NB4 (cell line): Measurements from ENCODE around the gene JAKMIP1.

Experiments
- DNase-seq: peaks from one replicate; pipeline ENCODE4 v3.0.0; 2010; ENCODE audit warnings: low read depth
- H3K4me3 ChIP-seq: one replicate; pipeline ENCODE4 v1.5.1; 2011; ENCODE audit warnings: mild to moderate bottlenecking, low read depth, low read length, moderate library complexity
- CTCF ChIP-seq: IDR thresholded peaks from one replicate; pipeline ENCODE4 v1.5.1; 2012; ENCODE audit warnings: low read depth, low read length
- MYC ChIP-seq: IDR thresholded peaks from 2 replicates; pipeline ENCODE4 v1.6.1; 2011; ENCODE audit warnings: low read depth, low read length
- POLR2A ChIP-seq: IDR thresholded peaks from 2 replicates; pipeline ENCODE4 v1.6.1; 2011; ENCODE audit warnings: mild to moderate bottlenecking; ENCODE audit not compliant: insufficient read length; ENCODE audit errors: extremely low read depth
- TF ChIP-seq, protein P1 (sequence below): IDR thresholded peaks from 2 replicates; pipeline ENCODE4 v1.6.1; 2011; ENCODE audit warnings: low read depth, low read length

Gene JAKMIP1

DNA sequence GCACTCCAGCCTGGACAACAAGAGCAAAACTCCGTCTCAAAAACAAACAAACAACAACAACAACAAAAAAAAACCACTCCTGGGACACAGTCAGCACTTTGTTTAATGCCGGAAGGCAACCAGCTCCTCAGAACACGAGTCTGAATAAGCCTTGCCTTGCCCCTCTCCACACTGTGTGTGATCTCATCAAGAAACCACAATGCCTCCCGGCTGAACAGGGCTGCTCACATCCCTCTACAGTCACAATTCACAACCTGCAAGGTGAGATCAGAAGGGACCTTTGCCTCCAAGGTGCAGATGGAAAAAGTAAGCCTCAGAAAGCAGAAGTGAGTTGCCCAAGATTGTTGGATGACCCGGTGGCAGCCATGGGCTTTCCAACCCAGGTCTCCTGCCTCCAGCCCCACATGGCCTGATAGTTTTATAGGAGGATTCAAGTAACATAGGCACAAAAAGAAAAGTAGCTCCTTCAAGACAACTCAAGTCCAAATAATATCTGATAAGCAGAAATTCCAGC lies 80.8 kb downstream of the JAKMIP1 start:
- H3K4me3 ChIP-seq = no peak overlapping the region
- no peak for TF ChIP-seq CTCF
- TF ChIP-seq POLR2A = no peak
- TF ChIP-seq, protein P1, sequence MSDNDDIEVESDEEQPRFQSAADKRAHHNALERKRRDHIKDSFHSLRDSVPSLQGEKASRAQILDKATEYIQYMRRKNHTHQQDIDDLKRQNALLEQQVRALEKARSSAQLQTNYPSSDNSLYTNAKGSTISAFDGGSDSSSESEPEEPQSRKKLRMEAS = no peak
- no peak for TF ChIP-seq MYC
- no peak for DNase-seq

- no peak for DNase-seq
- TF ChIP-seq CTCF (no peak), MYC (no peak)
- TF ChIP-seq, protein P1 = no peak
Observed at GRCh38 chr4:6118201-6118600, 82.1 kb downstream of the JAKMIP1 start.

DNA sequence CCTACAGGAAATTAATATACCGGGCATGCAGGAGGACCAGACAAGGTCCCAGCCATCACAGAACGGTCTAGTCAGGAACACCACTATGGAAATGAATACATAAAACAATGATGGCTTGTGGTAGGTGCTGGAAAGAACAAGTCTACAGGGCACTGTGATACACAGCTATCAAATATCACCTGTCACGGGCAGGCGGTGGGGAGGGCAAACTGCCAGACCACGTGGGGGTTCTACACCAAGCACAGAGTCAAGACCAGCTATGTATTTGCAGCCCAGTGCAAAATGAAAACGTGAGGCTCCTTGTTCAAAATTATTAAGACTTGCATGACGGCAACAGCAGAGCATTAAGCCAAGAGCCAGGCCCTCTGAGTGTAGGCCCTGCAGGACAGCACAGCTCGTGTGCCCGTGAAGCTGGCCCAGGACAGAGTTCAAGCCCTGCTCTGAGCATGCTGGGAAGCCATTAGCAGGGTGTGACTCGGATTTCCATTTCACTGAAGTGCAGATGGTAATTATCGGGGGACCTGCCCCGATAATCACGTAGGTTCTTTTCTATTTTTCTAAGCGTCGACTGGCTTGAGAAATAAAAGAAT lies 83.6 kb downstream of the JAKMIP1 start:
- TF ChIP-seq MYC (no peak), CTCF (no peak), POLR2A (no peak)
- TF ChIP-seq, protein P1 = no peak
- H3K4me3 ChIP-seq = no peak overlapping the region
- no peak for DNase-seq

More at GRCh38 chr4:6118201-6118600, 82.1 kb downstream of the JAKMIP1 start:
- no peak overlapping the region for H3K4me3 ChIP-seq

DNA sequence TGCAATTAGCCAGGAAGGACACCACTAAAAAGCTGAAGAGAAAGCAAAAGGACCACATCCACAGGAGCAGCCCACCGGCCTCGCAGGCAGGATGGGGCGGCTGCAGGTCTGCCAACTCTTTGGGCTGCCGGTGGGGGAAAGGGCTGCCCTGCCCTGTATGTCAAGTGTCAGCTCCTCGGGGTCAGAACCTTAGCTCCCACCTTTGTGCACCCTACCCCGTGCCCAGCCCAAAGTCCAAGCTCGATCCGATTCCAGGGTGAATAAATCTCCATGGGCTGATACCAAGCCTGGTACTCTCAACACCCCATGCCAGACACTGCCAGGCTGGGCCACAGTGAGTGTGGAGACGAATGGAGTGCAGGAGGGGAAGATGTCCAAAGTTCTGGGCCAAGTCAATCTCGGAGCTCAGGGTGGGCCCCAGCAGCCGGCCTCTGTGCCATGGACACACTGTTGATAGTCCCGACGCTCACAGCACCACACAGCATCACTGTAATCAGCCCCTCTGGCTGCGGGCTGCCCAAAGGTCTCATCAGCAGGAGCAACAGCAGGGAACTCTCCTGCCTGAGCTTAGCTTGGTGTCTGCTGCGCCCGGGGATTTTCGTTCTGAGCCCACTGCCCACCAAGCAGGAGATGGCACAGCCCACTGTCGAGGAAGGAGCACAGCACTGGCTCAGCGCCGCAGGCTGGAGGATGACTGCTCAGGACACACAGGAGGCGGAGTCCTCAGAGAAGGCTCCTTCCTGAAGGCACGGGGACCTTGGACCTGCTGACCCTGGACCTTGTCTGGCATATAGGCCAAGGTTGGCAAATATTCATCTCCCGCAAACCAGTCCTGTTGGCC lies 84.4 kb downstream of the JAKMIP1 start:
- no peak for DNase-seq
- TF ChIP-seq CTCF = no peak
- no peak for TF ChIP-seq POLR2A
- TF ChIP-seq, protein P1 = no peak
- TF ChIP-seq MYC = no peak
- no peak overlapping the region for H3K4me3 ChIP-seq

GRCh38 chr4:6115342-6115741 lies 85.0 kb downstream of the JAKMIP1 start:
- DNase-seq = no peak
- H3K4me3 ChIP-seq = no peak overlapping the region
- TF ChIP-seq POLR2A (no peak), CTCF (no peak), MYC (no peak)
- TF ChIP-seq, protein P1 = no peak
